GM06990 (cell line): ENCODE results near the gene NT5C3B.
"Not testable (repeated sequence)": the region's sequence is repeated elsewhere in the genome, so short reads cannot be mapped to it uniquely, and the experiment has no call there.

Experiments used
- DNase-seq: peaks from one replicate; pipeline ENCODE4 v3.0.0-alpha.2; 2011; ENCODE audit not compliant: insufficient read length; ENCODE audit errors: extremely low read depth
- H3K27me3 ChIP-seq: replicated peaks from 2 replicates; pipeline ENCODE4 v1.6.0; 2011; ENCODE audit warnings: low read length; ENCODE audit not compliant: control insufficient read depth, insufficient read depth
- H3K36me3 ChIP-seq: 2 replicates; pipeline ENCODE4 v1.5.1; 2011; ENCODE audit warnings: low read length; ENCODE audit not compliant: control insufficient read depth, insufficient read depth
- H3K4me3 ChIP-seq: replicated peaks from 2 replicates; pipeline ENCODE4 v1.5.1; 2011; ENCODE audit warnings: low read depth, mild to moderate bottlenecking, control low read depth, low read length
- CTCF ChIP-seq: IDR thresholded peaks from 2 replicates; pipeline ENCODE4 v1.5.1; 2011; ENCODE audit warnings: low read length, control low read depth, mild to moderate bottlenecking, inconsistent platforms; ENCODE audit not compliant: insufficient read depth, poor library complexity, severe bottlenecking

NT5C3B gene

GRCh38 chr17:41777574-41778188 lies 58.4 kb downstream of the NT5C3B start:
- Histone ChIP-seq H3K4me3 (no peak overlapping the region), H3K27me3 (no peaks in the 10 kb centered on the region), H3K36me3 (no peaks in the 10 kb centered on the region)
- no peak for TF ChIP-seq CTCF
- no peak for DNase-seq

- Histone ChIP-seq H3K4me3 (no peak overlapping the region), H3K36me3 (no peaks in the 10 kb centered on the region), H3K27me3 (no peaks in the 10 kb centered on the region)
- no peak for DNase-seq
- TF ChIP-seq CTCF, result no peak
Measured at GRCh38 chr17:41777157-41777573, 58.9 kb downstream of the NT5C3B start.

GRCh38 chr17:41776262-41776900 lies 59.7 kb downstream of the NT5C3B start:
- not testable (repeated sequence) for H3K36me3 ChIP-seq, H3K4me3 ChIP-seq, DNase-seq, H3K27me3 ChIP-seq

- Histone ChIP-seq H3K36me3 (no peaks in the 10 kb centered on the region), H3K4me3 (no peak overlapping the region), H3K27me3 (no peaks in the 10 kb centered on the region)
- DNase-seq, result no peak
- no peak for TF ChIP-seq CTCF
Measured at GRCh38 chr17:41775394-41776226, 60.4 kb downstream of the NT5C3B start.
